GM19452 (cell line): ENCODE measurements around the gene OR4M1.
"Not testable (repeated sequence)": the region's sequence is repeated elsewhere in the genome, so short reads cannot be mapped to it uniquely, and the experiment has no call there.

Source experiments
- ATAC-seq: cut with Tn5 transposase; IDR thresholded peaks from one replicate; pipeline ENCODE4 v1.9.1; 2021; ENCODE audit not compliant: unreplicated experiment

The OR4M1 gene

GRCh38 chr14:19773204-19773603, at the start of gene OR4M1:
TSS of gene OR4M1 (plus strand) at chr14:19773504. CDS start at chr14:19780323, 6,819 bp downstream.
- not testable (repeated sequence) for ATAC-seq

- no peak for ATAC-seq
These were observed 43.9 kb upstream of the OR4M1 start for GRCh38 chr14:19729359-19729758.

- no peak for ATAC-seq
These were observed 43.5 kb upstream of the OR4M1 start for GRCh38 chr14:19729763-19730162.

GRCh38 chr14:19733893-19734292, 39.4 kb upstream of the OR4M1 start:
- not testable (repeated sequence) for ATAC-seq

GRCh38 chr14:19743256-19743655, 30.0 kb upstream of the OR4M1 start, which contains the start of gene OR4Q3:
TSS of gene OR4Q3 (plus strand) at chr14:19743571.
- no peak for ATAC-seq

GRCh38 chr14:19752316-19752715, 21.0 kb upstream of the OR4M1 start:
- not testable (repeated sequence) for ATAC-seq

GRCh38 chr14:19754172-19754571, 19.1 kb upstream of the OR4M1 start:
- ATAC-seq, result no peak

GRCh38 chr14:19771491-19771890, 1.8 kb upstream of the OR4M1 start:
- not testable (repeated sequence) for ATAC-seq

GRCh38 chr14:19771895-19772430, 1.3 kb upstream of the OR4M1 start:
- no peak for ATAC-seq

- ATAC-seq, result not testable (repeated sequence)
These were observed 850 bp upstream of the OR4M1 start for GRCh38 chr14:19772454-19772853.

GRCh38 chr14:19775587-19775986, 2.3 kb downstream of the OR4M1 start:
- no peak for ATAC-seq

GRCh38 chr14:19785848-19786247, 12.5 kb downstream of the OR4M1 start:
- not testable (repeated sequence) for ATAC-seq

GRCh38 chr14:19787318-19787717, 14.0 kb downstream of the OR4M1 start:
- ATAC-seq, result not testable (repeated sequence)

- not testable (repeated sequence) for ATAC-seq
These were observed 14.8 kb downstream of the OR4M1 start for GRCh38 chr14:19788150-19788549.

- not testable (repeated sequence) for ATAC-seq
These were observed 23.3 kb downstream of the OR4M1 start for GRCh38 chr14:19796520-19797108.

- no peak for ATAC-seq
These were observed 26.6 kb downstream of the OR4M1 start for GRCh38 chr14:19799880-19800279.

- no peak for ATAC-seq
These were observed 27.2 kb downstream of the OR4M1 start for GRCh38 chr14:19800282-19801117.

GRCh38 chr14:19801118-19801464, 27.8 kb downstream of the OR4M1 start:
- no peak for ATAC-seq

- ATAC-seq, result not testable (repeated sequence)
These were observed 30.2 kb downstream of the OR4M1 start, which contains the start of gene OR4N2 for GRCh38 chr14:19803470-19803869. TSS of gene OR4N2 (plus strand) at chr14:19803770. CDS start at chr14:19827449, 23,679 bp downstream.

- not testable (repeated sequence) for ATAC-seq
These were observed 40.0 kb downstream of the OR4M1 start for GRCh38 chr14:19813171-19813920.

- not testable (repeated sequence) for ATAC-seq
These were observed 46.6 kb downstream of the OR4M1 start for GRCh38 chr14:19819879-19820278.
